Sigmoid colon (tissue), 7 donors: ENCODE data around the gene CCDC171. TPM values are rescaled to one million over a fixed set of nuclear protein-coding genes. Genes with fewer than 3 reads are reported as not detected.

ENCODE experiments used
- DNase-seq: peaks from one replicate; pipeline ENCODE4 v3.0.0-alpha.2; 2019
- H3K27ac ChIP-seq, 4 donors: fragments of 200-600 bp; sonication (generic); one replicate each; pipeline ENCODE4 v1.5.1; 2016 to 2019; ENCODE audit warnings: mild to moderate bottlenecking in 1 of 4
- H3K27me3 ChIP-seq, 3 donors: fragments of 200-600 bp; sonication (generic); one replicate each; pipeline ENCODE4 v1.5.1; 2019; ENCODE audit warnings: mild to moderate bottlenecking in 1 of 3
- H3K36me3 ChIP-seq, 4 donors: fragments of 200-600 bp; sonication (generic); one replicate each; pipeline ENCODE4 v1.5.1; 2016 to 2019
- H3K4me1 ChIP-seq, 4 donors: fragments of 200-600 bp; sonication (generic); one replicate each; pipeline ENCODE4 v1.5.1; 2017 to 2019
- H3K4me3 ChIP-seq, 4 donors: fragments of 200-600 bp; sonication (generic); one replicate each; pipeline ENCODE4 v1.5.1; 2017 to 2019; ENCODE audit warnings: mild to moderate bottlenecking in 2 of 4, moderate library complexity in 1 of 4
- H3K9me3 ChIP-seq, 4 donors: fragments of 200-600 bp in 3 of 4; sonication (generic) in 3 of 4; one replicate each; pipeline versions ENCODE4 v1.5.1 to v1.6.1; 2013 to 2019
- CTCF ChIP-seq, 4 experiments: fragments of 450-650 bp in 3 of 4; fragments of 200-600 bp in 1 of 4; IDR thresholded peaks; one replicate each; pipeline ENCODE4 v1.5.1; 2016 to 2019; ENCODE audit warnings: antibody characterized with exemption in 4 of 4, mild to moderate bottlenecking in 3 of 4, moderate library complexity in 2 of 4
- EP300 ChIP-seq, 4 donors: sonication (generic); formaldehyde crosslinking; IDR thresholded peaks; one replicate each; pipeline ENCODE4 v1.6.1; 2017; ENCODE audit warnings: antibody characterized with exemption in 4 of 4
- POLR2A ChIP-seq, 2 donors: fragments of 450-650 bp; IDR thresholded peaks; one replicate each; pipeline ENCODE4 v1.6.1; 2016; ENCODE audit warnings: antibody characterized with exemption in 2 of 2, mild to moderate bottlenecking in 2 of 2, moderate library complexity in 2 of 2
- POLR2AphosphoS5 ChIP-seq, 4 donors: sonication (generic); formaldehyde crosslinking; IDR thresholded peaks; one replicate each; pipeline ENCODE4 v1.6.1; 2017; ENCODE audit warnings: antibody characterized with exemption in 4 of 4
- WGBS, 2 donors: extraction: QIAGEN DNeasy Blood & Tissue Kit; methylation state at CpG; one replicate each; pipeline ENCODE4 v1.1.7; 2013; 5-methylcytosine and 5-hydroxymethylcytosine counted together
- intact Hi-C: fragments of 100-400 bp; cut with DNase I; formaldehyde crosslinking; loops from one replicate; pipeline ENCODE4 v1.15.1; 2023
- polyA plus RNA-seq, 3 donors: library from polyadenylated mRNA; stranded (reverse); fragments of 200-250 nt; gene quantifications; one replicate each; pipeline ENCODE4 v1.2.3, GENCODE V29; 2013
- total RNA-seq, 4 donors: library from RNA; depleted of rRNA; stranded (reverse); fragments of >200 nt; gene quantifications; one replicate each; pipeline ENCODE4 v1.1.0, GENCODE V29; 2016
- donor health status: healthy with polysubstance abuse.
- donor health status: Bipolar disorder and iron deficiency.
- donor health status: healthy.

The CCDC171 gene
- total and polyA plus RNA-seq, 7 donors = 0.46 to 6.1 (median 2.9) TPM

DNA sequence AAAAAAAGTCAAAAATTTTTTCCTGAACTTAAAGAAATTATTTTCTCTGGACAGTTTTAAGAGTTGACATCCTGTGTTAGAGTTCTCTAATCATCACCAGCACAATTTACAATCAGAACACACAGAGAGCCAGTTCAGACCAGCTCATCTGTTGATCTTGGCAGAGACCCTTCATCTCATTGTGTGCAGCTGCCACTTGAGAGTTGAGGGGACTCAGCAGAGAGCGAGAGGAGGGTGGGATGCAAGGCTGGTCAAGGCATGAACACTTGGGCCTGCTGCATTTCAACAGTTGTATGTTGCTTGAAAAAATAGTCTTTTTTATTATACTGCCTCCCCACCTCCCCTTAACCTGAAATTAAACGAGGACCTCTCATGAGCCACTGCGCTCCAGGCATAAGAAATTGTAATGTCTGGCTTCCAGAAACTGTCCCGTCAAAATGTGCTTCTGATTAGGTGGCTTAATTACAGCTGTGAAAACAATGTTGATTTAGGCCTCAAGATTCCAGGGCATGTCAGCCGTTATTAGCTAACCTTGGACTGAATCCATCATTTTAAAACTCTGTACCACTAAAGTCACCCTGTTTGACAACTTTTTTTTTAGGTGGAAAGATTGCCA, 383.6 kb downstream of the CCDC171 start:
- H3K4me3 ChIP-seq = no peak overlapping the region
- TF ChIP-seq CTCF (IDR thresholded peaks at IDR 0.05) = no peak
- no peak for TF ChIP-seq POLR2AphosphoS5 (IDR thresholded peaks at IDR 0.05)
- TF ChIP-seq POLR2A (IDR thresholded peaks at IDR 0.05) = no peak
- no peak for TF ChIP-seq EP300 (IDR thresholded peaks at IDR 0.05)
- 66 to 73% methylated on average over 5 of the region's 5 CpGs for WGBS, 2 donors

GRCh38 chr9:15942831-15943424, 390.1 kb downstream of the CCDC171 start:
- Histone ChIP-seq H3K27ac (no peak overlapping the region), H3K27me3 (no peaks in the 10 kb centered on the region), H3K9me3 (no peaks in the 10 kb centered on the region), H3K36me3 (no peaks in the 10 kb centered on the region), H3K4me1 (no peaks in the 10 kb centered on the region), H3K4me3 (no peak overlapping the region)
- DNase-seq = no peak
- TF ChIP-seq POLR2AphosphoS5 (IDR thresholded peaks at IDR 0.05) = no peak
- TF ChIP-seq POLR2A (IDR thresholded peaks at IDR 0.05) = no peak
- TF ChIP-seq EP300 (IDR thresholded peaks at IDR 0.05) = no peak
- no peak for TF ChIP-seq CTCF (IDR thresholded peaks at IDR 0.05)
- 62 to 86% methylated on average over 3 of the region's 3 CpGs for WGBS, 2 donors
- intact Hi-C loops = no loop called here

More for the DNA sequence above, 383.6 kb downstream of the CCDC171 start:
- peaks cover 0 to 4% (median 0%) of the 10 kb centered on the region in 4 donors for H3K4me1 ChIP-seq
- no peak for DNase-seq
- H3K9me3 ChIP-seq = peaks cover 0 to 3% (median 0%) of the 10 kb centered on the region in 4 donors
- intact Hi-C loops = no loop called here
- H3K36me3 ChIP-seq = no peaks in the 10 kb centered on the region
- no peak overlapping the region for H3K27ac ChIP-seq
- H3K27me3 ChIP-seq = no peaks in the 10 kb centered on the region

DNA sequence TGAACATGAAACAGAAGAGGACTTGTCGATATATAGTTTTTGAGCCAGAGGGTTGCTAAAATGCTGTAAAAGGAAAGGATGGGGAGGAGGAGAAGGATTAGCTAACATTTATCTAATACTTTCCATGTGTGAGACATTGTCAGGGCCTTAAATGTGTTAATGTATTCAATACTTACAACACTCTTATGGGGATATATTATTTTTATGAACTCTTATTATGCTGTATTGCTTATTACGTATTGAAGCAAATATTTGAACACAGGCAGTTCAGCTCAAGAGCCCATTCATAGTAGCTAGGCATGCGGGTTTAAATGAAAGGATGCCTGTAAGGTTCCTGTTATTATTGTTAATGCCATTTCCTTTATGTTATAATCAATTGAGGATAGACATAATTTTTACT, 391.5 kb downstream of the CCDC171 start:
- Histone ChIP-seq H3K27me3 (no peaks in the 10 kb centered on the region), H3K27ac (no peak overlapping the region), H3K36me3 (no peaks in the 10 kb centered on the region), H3K4me3 (no peak overlapping the region), H3K9me3 (no peaks in the 10 kb centered on the region), H3K4me1 (no peaks in the 10 kb centered on the region)
- no peak for DNase-seq
- 88 to 92% methylated on average over 3 of the region's 3 CpGs for WGBS, 2 donors
- intact Hi-C loops = no loop called here
- TF ChIP-seq CTCF (IDR thresholded peaks at IDR 0.05) (no peak), POLR2AphosphoS5 (IDR thresholded peaks at IDR 0.05) (no peak), EP300 (IDR thresholded peaks at IDR 0.05) (no peak), POLR2A (IDR thresholded peaks at IDR 0.05) (no peak)

GRCh38 chr9:15959663-15960062, 406.8 kb downstream of the CCDC171 start:
- no peaks in the 10 kb centered on the region for H3K9me3 ChIP-seq
- H3K4me1 ChIP-seq = no peaks in the 10 kb centered on the region
- intact Hi-C loops = no loop called here
- H3K27ac ChIP-seq = no peak overlapping the region
- no peaks in the 10 kb centered on the region for H3K27me3 ChIP-seq
- 63 to 66% methylated on average over 1 of the region's 1 CpG for WGBS, 2 donors
- TF ChIP-seq CTCF (IDR thresholded peaks at IDR 0.05) = no peak
- TF ChIP-seq EP300 (IDR thresholded peaks at IDR 0.05) = no peak
- no peak for TF ChIP-seq POLR2AphosphoS5 (IDR thresholded peaks at IDR 0.05)
- TF ChIP-seq POLR2A (IDR thresholded peaks at IDR 0.05) = no peak
- H3K4me3 ChIP-seq = no peak overlapping the region
- no peak for DNase-seq
- no peaks in the 10 kb centered on the region for H3K36me3 ChIP-seq
